ENCODE measurements around the gene MAP9. TPM values are rescaled to one million over a fixed set of nuclear protein-coding genes. Genes with fewer than 3 reads are reported as not detected.
"Not testable (repeated sequence)": the region's sequence is repeated elsewhere in the genome, so short reads cannot be mapped to it uniquely, and the experiment has no call there.

MAP9 gene
- 10.2 TPM for polyA plus RNA-seq (2013)

DNA sequence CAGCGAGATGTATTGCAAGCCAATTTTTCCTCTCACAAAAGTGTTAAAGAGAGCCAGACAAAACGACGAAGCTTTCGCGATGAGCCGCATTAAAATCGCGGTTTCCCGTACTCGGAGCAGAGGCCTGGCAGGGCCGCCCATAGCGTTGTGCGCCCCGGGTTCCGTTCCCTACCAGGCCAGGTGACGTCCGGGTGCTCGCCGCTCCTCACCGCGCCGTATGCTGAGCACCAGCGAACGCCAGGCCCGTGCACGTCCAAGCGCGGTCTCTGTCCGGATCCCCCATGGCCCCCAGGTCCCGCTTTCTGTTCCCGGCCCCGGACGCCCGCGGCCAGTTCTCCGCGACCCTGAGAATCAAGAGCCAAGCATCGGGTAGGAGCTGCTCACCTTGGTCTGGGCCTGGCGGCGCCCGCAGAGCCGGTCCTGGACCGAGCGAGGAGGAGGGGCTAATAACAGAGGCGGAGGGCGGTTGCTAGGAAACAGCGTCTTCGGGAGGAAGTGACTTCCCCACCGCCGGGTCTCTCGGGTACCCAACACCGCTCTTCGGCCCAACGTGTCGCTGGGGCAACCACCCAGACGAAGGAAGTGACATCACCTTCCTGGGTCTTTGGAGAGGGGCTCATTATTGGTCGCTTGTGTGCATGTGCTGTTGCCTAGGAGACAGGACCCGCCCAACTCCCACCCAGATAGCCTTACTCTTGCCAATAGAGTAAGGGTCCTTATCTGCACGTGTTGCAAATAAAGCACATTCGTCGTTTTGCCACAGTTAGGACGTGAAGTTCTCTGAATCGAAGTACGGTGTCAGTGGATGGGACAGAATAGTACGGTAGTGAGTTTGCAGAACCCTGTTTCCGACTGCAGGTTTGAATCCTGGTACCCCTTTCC is at the start of gene MAP9:
Gene MAP9 (minus strand): TSS at position 579 of the 882 bp plus-strand sequence. CDS start 1,115 bp downstream, outside the sequence.
- H3K4me3 ChIP-seq (ENCODE audit: control insufficient read depth in 1 of 7, extremely low read depth in 1 of 7, insufficient read depth in 4 of 7, low read depth in 2 of 7, low read length in 6 of 7): peak within 1 kb of the TSS; percentile 62 to 90 (median 85)
- DNase-seq: peak; percentile 98 to 99 (median 98)
- WGBS (ENCODE audit: insufficient coverage): 6% methylated on average over 65 of the region's 66 CpGs
- no peaks in the 10 kb centered on the region for H3K9me3 ChIP-seq (ENCODE audit: control extremely low read depth in 1 of 5, control insufficient read depth in 4 of 5, insufficient read depth in 2 of 5, low read depth in 1 of 5, low read length in 4 of 5)
- ChIA-PET CTCF (interaction anchor here (0.7 to 1.2 kb wide), 2 partner anchors 10 to 411 kb away, joined by 3 read pairs; no protein-coding TSS in a partner anchor), POLR2A (no interaction called here)
- H3K4me1 ChIP-seq (ENCODE audit: control extremely low read depth in 1 of 4, control insufficient read depth in 4 of 4, insufficient read depth in 4 of 4, low read length in 3 of 4): peaks cover 0 to 14% (median 5%) of the 10 kb centered on the region in 4 experiments
- H3K36me3 ChIP-seq (ENCODE audit: control insufficient read depth in 4 of 4, insufficient read depth in 4 of 4, low read length in 3 of 4): peaks cover 0 to 3% (median under 1%) of the 10 kb centered on the region in 4 experiments
- H3K27me3 ChIP-seq (replicated peaks in 2 of 5; ENCODE audit: control insufficient read depth in 4 of 5, insufficient read depth in 5 of 5, low read length in 4 of 5): no peaks in the 10 kb centered on the region
- H3K27ac ChIP-seq (ENCODE audit: insufficient read depth in 1 of 2, low read depth in 1 of 2, low read length in 2 of 2, poor library complexity in 1 of 2, severe bottlenecking in 2 of 2): peak within 1 kb of the TSS in 1 of 2 experiments; percentile 67

DNA sequence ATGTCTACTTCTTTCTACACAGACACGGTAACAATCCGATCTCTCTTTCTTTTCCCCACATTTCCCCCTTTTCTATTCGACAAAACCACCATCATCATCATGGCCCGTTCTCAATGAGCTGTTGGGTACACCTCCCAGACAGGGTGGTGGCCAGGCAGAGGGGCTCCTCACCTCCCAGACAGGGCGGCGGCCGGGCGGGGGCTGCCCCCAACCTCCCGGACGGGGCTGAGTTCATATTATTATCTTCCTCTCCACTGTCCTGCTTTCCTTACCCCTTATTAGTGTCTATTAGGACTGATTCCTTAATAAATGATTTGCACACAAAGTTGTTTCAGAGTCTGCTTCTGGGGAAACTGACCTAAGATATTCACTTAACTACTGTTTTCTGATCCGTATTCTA is 48.0 kb upstream of the MAP9 start:
- H3K4me1 ChIP-seq (ENCODE audit: control extremely low read depth in 1 of 4, control insufficient read depth in 4 of 4, insufficient read depth in 4 of 4, low read length in 3 of 4); POLR2A ChIA-PET; H3K4me3 ChIP-seq (ENCODE audit: control insufficient read depth in 1 of 7, extremely low read depth in 1 of 7, insufficient read depth in 4 of 7, low read depth in 2 of 7, low read length in 6 of 7); H3K36me3 ChIP-seq (ENCODE audit: control insufficient read depth in 4 of 4, insufficient read depth in 4 of 4, low read length in 3 of 4); DNase-seq; H3K27me3 ChIP-seq (replicated peaks in 2 of 5; ENCODE audit: control insufficient read depth in 4 of 5, insufficient read depth in 5 of 5, low read length in 4 of 5); H3K27ac ChIP-seq (ENCODE audit: insufficient read depth in 1 of 2, low read depth in 1 of 2, low read length in 2 of 2, poor library complexity in 1 of 2, severe bottlenecking in 2 of 2): not testable (repeated sequence)
- 100% methylated on average over 1 of the region's 11 CpGs for WGBS (ENCODE audit: insufficient coverage)
- CTCF ChIA-PET: interaction anchor here (1.1 to 1.8 kb wide), 3 partner anchors 10 to 52 kb away, joined by 3 to 5 read pairs (median 4); no protein-coding TSS in a partner anchor
- peaks cover 2 to 13% (median 8%) of the 10 kb centered on the region in 5 experiments for H3K9me3 ChIP-seq (ENCODE audit: control extremely low read depth in 1 of 5, control insufficient read depth in 4 of 5, insufficient read depth in 2 of 5, low read depth in 1 of 5, low read length in 4 of 5)

DNA sequence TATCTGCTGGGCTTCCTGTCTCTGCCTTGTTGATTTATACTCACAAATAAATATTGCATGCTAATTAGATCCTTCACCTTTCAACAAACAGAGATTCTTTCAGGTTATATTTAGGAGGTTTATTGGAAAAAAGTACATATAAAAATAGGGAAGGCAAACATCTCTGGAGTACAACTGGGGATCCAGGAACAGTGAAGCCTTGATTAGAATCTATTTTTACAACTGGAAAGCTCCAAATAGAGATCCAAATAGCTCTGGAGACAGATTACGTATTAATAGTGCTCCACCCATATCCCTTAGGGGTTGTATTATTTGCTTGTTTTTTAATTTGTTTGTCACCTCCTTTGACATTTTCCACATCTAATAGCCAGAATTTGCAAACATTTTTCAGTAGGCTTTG is 46.9 kb upstream of the MAP9 start:
- CTCF ChIA-PET: no interaction called here
- WGBS (ENCODE audit: insufficient coverage): no CpG with 5 or more reads among the region's 1 CpG
- H3K27me3 ChIP-seq (replicated peaks in 2 of 5; ENCODE audit: control insufficient read depth in 4 of 5, insufficient read depth in 5 of 5, low read length in 4 of 5): no peaks in the 10 kb centered on the region
- no peaks in the 10 kb centered on the region for H3K36me3 ChIP-seq (ENCODE audit: control insufficient read depth in 4 of 4, insufficient read depth in 4 of 4, low read length in 3 of 4)
- POLR2A ChIA-PET: no interaction called here
- H3K27ac ChIP-seq (ENCODE audit: insufficient read depth in 1 of 2, low read depth in 1 of 2, low read length in 2 of 2, poor library complexity in 1 of 2, severe bottlenecking in 2 of 2): no peak overlapping the region
- no peak overlapping the region for H3K4me3 ChIP-seq (ENCODE audit: control insufficient read depth in 1 of 7, extremely low read depth in 1 of 7, insufficient read depth in 4 of 7, low read depth in 2 of 7, low read length in 6 of 7)
- DNase-seq: no peak
- peaks cover 2 to 13% (median 8%) of the 10 kb centered on the region in 5 experiments for H3K9me3 ChIP-seq (ENCODE audit: control extremely low read depth in 1 of 5, control insufficient read depth in 4 of 5, insufficient read depth in 2 of 5, low read depth in 1 of 5, low read length in 4 of 5)
- H3K4me1 ChIP-seq (ENCODE audit: control extremely low read depth in 1 of 4, control insufficient read depth in 4 of 4, insufficient read depth in 4 of 4, low read length in 3 of 4): no peaks in the 10 kb centered on the region

DNA sequence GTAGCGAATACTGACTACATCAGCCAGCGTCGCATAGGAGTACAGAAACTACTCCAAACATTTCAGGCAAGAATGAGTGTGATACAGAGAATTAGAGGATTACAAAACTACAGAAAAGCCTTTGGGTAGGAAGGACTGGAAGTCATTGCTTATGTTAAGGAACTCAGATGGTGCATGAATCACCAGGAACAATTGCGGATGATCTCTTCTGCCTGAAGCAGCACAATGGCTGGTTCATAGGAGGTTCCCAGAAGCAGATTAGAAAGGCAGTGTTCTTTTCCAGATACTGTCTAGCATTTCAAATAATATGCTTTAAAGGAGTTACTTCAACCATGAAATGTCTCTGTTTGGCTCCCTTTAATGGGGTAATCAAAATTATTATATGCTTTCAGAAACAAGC is 42.5 kb upstream of the MAP9 start:
- Histone ChIP-seq H3K27me3 (replicated peaks in 2 of 5; ENCODE audit: control insufficient read depth in 4 of 5, insufficient read depth in 5 of 5, low read length in 4 of 5) (no peaks in the 10 kb centered on the region), H3K36me3 (ENCODE audit: control insufficient read depth in 4 of 4, insufficient read depth in 4 of 4, low read length in 3 of 4) (no peaks in the 10 kb centered on the region), H3K4me3 (ENCODE audit: control insufficient read depth in 1 of 7, extremely low read depth in 1 of 7, insufficient read depth in 4 of 7, low read depth in 2 of 7, low read length in 6 of 7) (no peak overlapping the region), H3K4me1 (ENCODE audit: control extremely low read depth in 1 of 4, control insufficient read depth in 4 of 4, insufficient read depth in 4 of 4, low read length in 3 of 4) (no peaks in the 10 kb centered on the region), H3K27ac (ENCODE audit: insufficient read depth in 1 of 2, low read depth in 1 of 2, low read length in 2 of 2, poor library complexity in 1 of 2, severe bottlenecking in 2 of 2) (no peak overlapping the region), H3K9me3 (ENCODE audit: control extremely low read depth in 1 of 5, control insufficient read depth in 4 of 5, insufficient read depth in 2 of 5, low read depth in 1 of 5, low read length in 4 of 5) (peaks cover 0 to 3% (median 0%) of the 10 kb centered on the region in 5 experiments)
- DNase-seq: no peak
- CTCF ChIA-PET: no interaction called here
- 100% methylated on average over 4 of the region's 4 CpGs for WGBS (ENCODE audit: insufficient coverage)
- POLR2A ChIA-PET: no interaction called here

DNA sequence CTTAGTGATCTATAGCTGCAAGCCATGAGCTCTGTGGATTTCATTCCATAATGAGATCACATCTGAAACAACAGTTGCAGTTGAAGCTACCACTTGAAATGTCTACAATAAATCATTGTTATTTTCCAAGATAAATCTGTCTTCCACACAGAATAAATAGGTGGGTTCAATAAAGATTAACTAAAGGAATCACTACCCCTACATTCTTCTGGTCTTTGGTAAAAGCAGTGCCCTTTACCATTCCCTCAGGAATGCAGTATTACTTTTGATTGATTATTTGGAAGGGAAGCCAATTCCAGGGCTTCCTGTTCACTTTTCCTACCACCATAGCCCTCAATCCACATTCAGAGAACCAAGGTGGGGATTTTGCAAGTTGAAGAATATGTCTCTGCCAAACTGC is 38.9 kb upstream of the MAP9 start:
- peaks cover 0 to 1% (median 0%) of the 10 kb centered on the region in 5 experiments for H3K9me3 ChIP-seq (ENCODE audit: control extremely low read depth in 1 of 5, control insufficient read depth in 4 of 5, insufficient read depth in 2 of 5, low read depth in 1 of 5, low read length in 4 of 5)
- CTCF ChIA-PET: interaction anchor here (0.7 to 0.8 kb wide), 2 partner anchors 11 to 363 kb away, joined by 3 read pairs; no protein-coding TSS in a partner anchor
- no peak for DNase-seq
- no peaks in the 10 kb centered on the region for H3K27me3 ChIP-seq (replicated peaks in 2 of 5; ENCODE audit: control insufficient read depth in 4 of 5, insufficient read depth in 5 of 5, low read length in 4 of 5)
- H3K4me1 ChIP-seq (ENCODE audit: control extremely low read depth in 1 of 4, control insufficient read depth in 4 of 4, insufficient read depth in 4 of 4, low read length in 3 of 4): no peaks in the 10 kb centered on the region
- no peak overlapping the region for H3K27ac ChIP-seq (ENCODE audit: insufficient read depth in 1 of 2, low read depth in 1 of 2, low read length in 2 of 2, poor library complexity in 1 of 2, severe bottlenecking in 2 of 2)
- H3K4me3 ChIP-seq (ENCODE audit: control insufficient read depth in 1 of 7, extremely low read depth in 1 of 7, insufficient read depth in 4 of 7, low read depth in 2 of 7, low read length in 6 of 7): no peak overlapping the region
- POLR2A ChIA-PET: no interaction called here
- H3K36me3 ChIP-seq (ENCODE audit: control insufficient read depth in 4 of 4, insufficient read depth in 4 of 4, low read length in 3 of 4): no peaks in the 10 kb centered on the region

DNA sequence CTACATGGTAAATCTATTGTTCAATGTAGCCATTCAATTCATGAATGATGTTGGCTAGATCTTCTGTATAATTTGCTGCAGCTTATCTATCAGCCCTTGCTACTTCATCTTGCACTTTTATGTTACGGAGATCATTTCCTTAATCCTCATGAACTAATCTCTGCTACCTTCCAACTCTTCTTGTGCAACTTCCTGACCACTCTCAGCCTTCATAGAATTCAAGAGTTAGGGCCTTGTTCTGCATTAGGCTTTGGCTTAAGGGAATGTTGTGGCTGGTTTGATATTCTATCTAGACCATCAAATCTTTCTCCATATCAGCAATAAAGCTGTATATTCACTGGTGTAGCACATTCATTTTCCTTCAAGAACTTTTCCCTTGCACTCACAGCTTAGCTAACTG is 36.7 kb upstream of the MAP9 start:
- no CpG with 5 or more reads among the region's 1 CpG for WGBS (ENCODE audit: insufficient coverage)
- Histone ChIP-seq H3K4me1 (ENCODE audit: control extremely low read depth in 1 of 4, control insufficient read depth in 4 of 4, insufficient read depth in 4 of 4, low read length in 3 of 4) (no peaks in the 10 kb centered on the region), H3K27ac (ENCODE audit: insufficient read depth in 1 of 2, low read depth in 1 of 2, low read length in 2 of 2, poor library complexity in 1 of 2, severe bottlenecking in 2 of 2) (no peak overlapping the region), H3K36me3 (ENCODE audit: control insufficient read depth in 4 of 4, insufficient read depth in 4 of 4, low read length in 3 of 4) (no peaks in the 10 kb centered on the region), H3K4me3 (ENCODE audit: control insufficient read depth in 1 of 7, extremely low read depth in 1 of 7, insufficient read depth in 4 of 7, low read depth in 2 of 7, low read length in 6 of 7) (no peak overlapping the region), H3K27me3 (replicated peaks in 2 of 5; ENCODE audit: control insufficient read depth in 4 of 5, insufficient read depth in 5 of 5, low read length in 4 of 5) (no peaks in the 10 kb centered on the region), H3K9me3 (ENCODE audit: control extremely low read depth in 1 of 5, control insufficient read depth in 4 of 5, insufficient read depth in 2 of 5, low read depth in 1 of 5, low read length in 4 of 5) (peaks cover 0 to under 1% (median 0%) of the 10 kb centered on the region in 5 experiments)
- ChIA-PET CTCF (interaction anchor here (1.0 to 1.5 kb wide), 2 partner anchors 9 to 374 kb away, joined by 3 to 4 read pairs; no protein-coding TSS in a partner anchor), POLR2A (interaction anchor here (0.6 kb wide), 1 partner anchor 673 kb away, joined by 3 read pairs; no protein-coding TSS in a partner anchor)
- DNase-seq: no peak

DNA sequence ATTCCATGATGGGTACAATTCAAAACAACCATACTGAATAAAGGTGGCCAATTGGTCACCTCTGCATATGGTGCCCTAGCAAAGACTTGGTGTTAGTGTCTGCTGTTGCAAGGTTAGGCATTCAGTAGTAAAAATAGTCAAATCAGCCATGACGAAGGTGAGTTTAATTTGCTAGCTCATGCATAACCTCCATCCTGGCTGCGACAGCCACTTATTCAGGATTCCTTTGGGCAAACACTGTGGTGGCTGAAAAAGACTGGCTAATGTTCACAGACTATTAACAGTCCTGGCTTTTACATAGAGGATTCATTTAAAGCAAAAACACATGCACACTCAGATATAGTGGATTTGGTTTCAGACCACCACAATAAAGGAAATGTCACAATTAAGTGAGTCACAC is 34.8 kb upstream of the MAP9 start:
- Histone ChIP-seq H3K27me3 (replicated peaks in 2 of 5; ENCODE audit: control insufficient read depth in 4 of 5, insufficient read depth in 5 of 5, low read length in 4 of 5) (no peaks in the 10 kb centered on the region), H3K36me3 (ENCODE audit: control insufficient read depth in 4 of 4, insufficient read depth in 4 of 4, low read length in 3 of 4) (no peaks in the 10 kb centered on the region), H3K4me3 (ENCODE audit: control insufficient read depth in 1 of 7, extremely low read depth in 1 of 7, insufficient read depth in 4 of 7, low read depth in 2 of 7, low read length in 6 of 7) (no peak overlapping the region), H3K9me3 (ENCODE audit: control extremely low read depth in 1 of 5, control insufficient read depth in 4 of 5, insufficient read depth in 2 of 5, low read depth in 1 of 5, low read length in 4 of 5) (no peaks in the 10 kb centered on the region), H3K4me1 (ENCODE audit: control extremely low read depth in 1 of 4, control insufficient read depth in 4 of 4, insufficient read depth in 4 of 4, low read length in 3 of 4) (no peaks in the 10 kb centered on the region), H3K27ac (ENCODE audit: insufficient read depth in 1 of 2, low read depth in 1 of 2, low read length in 2 of 2, poor library complexity in 1 of 2, severe bottlenecking in 2 of 2) (no peak overlapping the region)
- POLR2A ChIA-PET: no interaction called here
- WGBS (ENCODE audit: insufficient coverage): 100% methylated on average over 2 of the region's 2 CpGs
- DNase-seq: peak in 1 of 3 donors; percentile 10
- CTCF ChIA-PET: no interaction called here
